Measurements from ENCODE around the gene TAAR9.

TAAR9 gene

DNA sequence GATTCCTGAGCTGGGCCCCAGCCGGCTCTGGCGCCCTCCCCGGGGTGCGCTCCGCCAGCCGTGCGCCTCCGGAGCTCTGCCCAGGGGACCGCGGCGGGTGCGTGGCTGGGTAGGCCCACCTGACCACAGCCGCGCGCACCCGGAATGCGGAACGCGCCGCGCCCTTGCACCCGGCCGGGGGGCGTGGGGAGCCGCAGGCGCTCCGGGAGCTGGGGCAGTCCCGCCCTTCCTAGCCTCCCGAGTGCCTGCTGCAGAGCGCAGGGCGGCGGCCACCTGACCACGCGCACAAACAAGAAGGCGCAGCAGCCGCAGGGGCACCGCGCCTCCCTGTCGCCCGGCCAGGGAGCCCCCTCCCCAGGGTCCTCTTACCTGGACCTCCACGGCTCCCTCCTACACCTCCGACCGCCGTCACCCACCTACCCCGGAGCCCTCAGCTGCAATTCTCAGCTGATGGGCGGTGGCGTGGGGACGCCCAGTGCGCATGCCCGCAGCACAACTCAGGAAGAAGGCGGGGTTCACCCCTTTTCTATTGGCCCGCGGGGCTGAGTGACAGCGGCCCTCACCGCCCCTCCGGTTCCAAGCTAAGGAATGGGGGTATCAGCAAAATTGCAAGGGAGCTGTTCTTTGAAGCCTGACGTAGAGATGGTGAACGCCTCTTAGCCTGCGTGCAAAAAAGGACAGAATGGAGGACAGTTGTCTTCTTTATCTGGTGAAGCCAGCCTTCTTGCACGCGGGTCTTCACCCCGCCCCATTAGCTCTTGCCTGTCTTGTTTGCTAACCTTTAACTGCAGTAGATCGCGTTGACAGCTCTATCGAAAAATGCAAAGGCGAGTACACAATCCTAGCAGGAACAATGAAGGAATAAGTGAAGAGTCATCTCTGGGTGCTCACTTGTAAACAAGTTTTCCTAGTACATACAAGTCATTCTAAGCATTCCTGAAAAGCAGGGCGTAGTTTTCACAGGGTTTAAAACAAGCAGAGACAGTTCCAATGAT is 25.1 kb upstream of the TAAR9 start, which contains the start of gene STX7:
STX7 (minus strand) TSS at position 479 of the 995 bp plus-strand sequence. CDS start 9,586 bp downstream, outside the sequence.
- Histone ChIP-seq H4K20me1 (ENCODE audit: control insufficient read depth, insufficient read depth, low read depth, low read length) (no peaks in the 10 kb centered on the region), H3K79me2 (ENCODE audit: control insufficient read depth, low read length) (peaks cover 58% of the 10 kb centered on the region), H3K9me2 (replicated peaks; ENCODE audit: control insufficient read depth, low read length) (no peaks in the 10 kb centered on the region), H3K27me3 (ENCODE audit: control insufficient read depth, low read length) (no peaks in the 10 kb centered on the region), H3K36me3 (ENCODE audit: control insufficient read depth, low read length) (peaks cover 40% of the 10 kb centered on the region), H3F3A (ENCODE audit: control insufficient read depth, insufficient read depth) (peaks cover 12% of the 10 kb centered on the region; the same call in 1 of the 2 replicates), H3K4me3 (ENCODE audit: low read length) (peak within 1 kb of the TSS; percentile 84), H3K4me2 (ENCODE audit: low read length) (peak within 1 kb of the TSS; percentile 93), H3K4me1 (ENCODE audit: control insufficient read depth, low read length) (peaks cover 56% of the 10 kb centered on the region), H3K27ac (ENCODE audit: low read depth, low read length) (peak within 1 kb of the TSS; percentile 88), H3K9me3 (ENCODE audit: control insufficient read depth, insufficient read depth, low read length) (no peaks in the 10 kb centered on the region)
- TF ChIP-seq CTCF (IDR thresholded peaks at IDR 0.05; ENCODE audit: low read depth, low read length, poor library complexity, severe bottlenecking) (no peak), EZH2phosphoT487 (IDR thresholded peaks at IDR 0.05; ENCODE audit: borderline replicate concordance, low read length) (no peak)

GRCh38 chr6:132513831-132514545 is 24.1 kb upstream of the TAAR9 start:
- Histone ChIP-seq H3K4me3 (ENCODE audit: low read length) (peak overlapping the region; percentile 84), H3F3A (ENCODE audit: control insufficient read depth, insufficient read depth) (peaks cover 9% of the 10 kb centered on the region; the same call in 1 of the 2 replicates), H3K4me2 (ENCODE audit: low read length) (peak overlapping the region; percentile 93), H3K36me3 (ENCODE audit: control insufficient read depth, low read length) (peaks cover 29% of the 10 kb centered on the region), H3K4me1 (ENCODE audit: control insufficient read depth, low read length) (peaks cover 46% of the 10 kb centered on the region), H3K27ac (ENCODE audit: low read depth, low read length) (peak overlapping the region; percentile 88), H3K9me2 (replicated peaks; ENCODE audit: control insufficient read depth, low read length) (no peaks in the 10 kb centered on the region), H3K9me3 (ENCODE audit: control insufficient read depth, insufficient read depth, low read length) (no peaks in the 10 kb centered on the region), H4K20me1 (ENCODE audit: control insufficient read depth, insufficient read depth, low read depth, low read length) (no peaks in the 10 kb centered on the region), H3K27me3 (ENCODE audit: control insufficient read depth, low read length) (no peaks in the 10 kb centered on the region), H3K79me2 (ENCODE audit: control insufficient read depth, low read length) (peaks cover 47% of the 10 kb centered on the region)
- TF ChIP-seq CTCF (IDR thresholded peaks at IDR 0.05; ENCODE audit: low read depth, low read length, poor library complexity, severe bottlenecking): no peak
- TF ChIP-seq EZH2phosphoT487 (IDR thresholded peaks at IDR 0.05; ENCODE audit: borderline replicate concordance, low read length): no peak

GRCh38 chr6:132515386-132515785 is 22.7 kb upstream of the TAAR9 start:
- Histone ChIP-seq H3K36me3 (ENCODE audit: control insufficient read depth, low read length) (peaks cover 19% of the 10 kb centered on the region), H3K9me3 (ENCODE audit: control insufficient read depth, insufficient read depth, low read length) (no peaks in the 10 kb centered on the region), H4K20me1 (ENCODE audit: control insufficient read depth, insufficient read depth, low read depth, low read length) (no peaks in the 10 kb centered on the region), H3K4me1 (ENCODE audit: control insufficient read depth, low read length) (peaks cover 35% of the 10 kb centered on the region), H3K4me3 (ENCODE audit: low read length) (no peak overlapping the region), H3F3A (ENCODE audit: control insufficient read depth, insufficient read depth) (peaks cover 9% of the 10 kb centered on the region; the same call in 1 of the 2 replicates), H3K79me2 (ENCODE audit: control insufficient read depth, low read length) (peaks cover 33% of the 10 kb centered on the region), H3K9me2 (replicated peaks; ENCODE audit: control insufficient read depth, low read length) (no peaks in the 10 kb centered on the region), H3K4me2 (ENCODE audit: low read length) (no peak overlapping the region), H3K27me3 (ENCODE audit: control insufficient read depth, low read length) (no peaks in the 10 kb centered on the region), H3K27ac (ENCODE audit: low read depth, low read length) (no peak overlapping the region)
- no peak for TF ChIP-seq CTCF (IDR thresholded peaks at IDR 0.05; ENCODE audit: low read depth, low read length, poor library complexity, severe bottlenecking)
- no peak for TF ChIP-seq EZH2phosphoT487 (IDR thresholded peaks at IDR 0.05; ENCODE audit: borderline replicate concordance, low read length)
